GM06990 (cell line): ENCODE results near the gene OMP.
"Not testable (repeated sequence)": the region's sequence is repeated elsewhere in the genome, so short reads cannot be mapped to it uniquely, and the experiment has no call there.

Experiments
- DNase-seq: peaks from one replicate; pipeline ENCODE4 v3.0.0-alpha.2; 2011; ENCODE audit not compliant: insufficient read length; ENCODE audit errors: extremely low read depth
- H3K27me3 ChIP-seq: replicated peaks from 2 replicates; pipeline ENCODE4 v1.6.0; 2011; ENCODE audit warnings: low read length; ENCODE audit not compliant: control insufficient read depth, insufficient read depth
- H3K36me3 ChIP-seq: 2 replicates; pipeline ENCODE4 v1.5.1; 2011; ENCODE audit warnings: low read length; ENCODE audit not compliant: control insufficient read depth, insufficient read depth
- H3K4me3 ChIP-seq: replicated peaks from 2 replicates; pipeline ENCODE4 v1.5.1; 2011; ENCODE audit warnings: low read depth, mild to moderate bottlenecking, control low read depth, low read length
- CTCF ChIP-seq: IDR thresholded peaks from 2 replicates; pipeline ENCODE4 v1.5.1; 2011; ENCODE audit warnings: low read length, control low read depth, mild to moderate bottlenecking, inconsistent platforms; ENCODE audit not compliant: insufficient read depth, poor library complexity, severe bottlenecking

The OMP gene

GRCh38 chr11:77056814-77057402 lies 45.7 kb upstream of the OMP start:
- TF ChIP-seq CTCF = no peak

GRCh38 chr11:77057938-77058474 lies 44.6 kb upstream of the OMP start:
- Histone ChIP-seq H3K36me3 (no peaks in the 10 kb centered on the region), H3K27me3 (no peaks in the 10 kb centered on the region), H3K4me3 (no peak overlapping the region)
- TF ChIP-seq CTCF = no peak
- DNase-seq = no peak

More at GRCh38 chr11:77056814-77057402, 45.7 kb upstream of the OMP start:
- Histone ChIP-seq H3K4me3 (no peak overlapping the region), H3K27me3 (no peaks in the 10 kb centered on the region), H3K36me3 (no peaks in the 10 kb centered on the region)
- DNase-seq = no peak

GRCh38 chr11:77058900-77059299 lies 43.7 kb upstream of the OMP start:
- Histone ChIP-seq H3K27me3 (no peaks in the 10 kb centered on the region; the same call in 1 of the 2 replicates), H3K4me3 (no peak overlapping the region), H3K36me3 (no peaks in the 10 kb centered on the region)
- no peak for TF ChIP-seq CTCF
- no peak for DNase-seq

GRCh38 chr11:77059806-77060205 lies 42.8 kb upstream of the OMP start:
- Histone ChIP-seq H3K4me3 (no peak overlapping the region), H3K27me3 (peaks cover 2% of the 10 kb centered on the region; the same call in 1 of the 2 replicates), H3K36me3 (no peaks in the 10 kb centered on the region)
- TF ChIP-seq CTCF = no peak
- DNase-seq = no peak

GRCh38 chr11:77060234-77060633 lies 42.4 kb upstream of the OMP start:
- H3K27me3 ChIP-seq = peaks cover 2% of the 10 kb centered on the region; the same call in 1 of the 2 replicates
- H3K36me3 ChIP-seq = no peaks in the 10 kb centered on the region
- TF ChIP-seq CTCF = no peak
- no peak for DNase-seq
- H3K4me3 ChIP-seq = no peak overlapping the region

- not testable (repeated sequence) for H3K27me3 ChIP-seq, H3K4me3 ChIP-seq, H3K36me3 ChIP-seq, DNase-seq
These were observed 41.4 kb upstream of the OMP start for GRCh38 chr11:77061258-77061657.
